SKM-1 treated with dmso at 0.1 percent for 144 hours (cell line): ENCODE results near the gene MGLL.
"Not testable (repeated sequence)": the region's sequence is repeated elsewhere in the genome, so short reads cannot be mapped to it uniquely, and the experiment has no call there.

Experiments
- DNase-seq: peaks from one replicate; lab custom pipeline; 2025; ENCODE audit not compliant: unreplicated experiment; lab: John Stamatoyannopoulos, UW

The MGLL gene

DNA sequence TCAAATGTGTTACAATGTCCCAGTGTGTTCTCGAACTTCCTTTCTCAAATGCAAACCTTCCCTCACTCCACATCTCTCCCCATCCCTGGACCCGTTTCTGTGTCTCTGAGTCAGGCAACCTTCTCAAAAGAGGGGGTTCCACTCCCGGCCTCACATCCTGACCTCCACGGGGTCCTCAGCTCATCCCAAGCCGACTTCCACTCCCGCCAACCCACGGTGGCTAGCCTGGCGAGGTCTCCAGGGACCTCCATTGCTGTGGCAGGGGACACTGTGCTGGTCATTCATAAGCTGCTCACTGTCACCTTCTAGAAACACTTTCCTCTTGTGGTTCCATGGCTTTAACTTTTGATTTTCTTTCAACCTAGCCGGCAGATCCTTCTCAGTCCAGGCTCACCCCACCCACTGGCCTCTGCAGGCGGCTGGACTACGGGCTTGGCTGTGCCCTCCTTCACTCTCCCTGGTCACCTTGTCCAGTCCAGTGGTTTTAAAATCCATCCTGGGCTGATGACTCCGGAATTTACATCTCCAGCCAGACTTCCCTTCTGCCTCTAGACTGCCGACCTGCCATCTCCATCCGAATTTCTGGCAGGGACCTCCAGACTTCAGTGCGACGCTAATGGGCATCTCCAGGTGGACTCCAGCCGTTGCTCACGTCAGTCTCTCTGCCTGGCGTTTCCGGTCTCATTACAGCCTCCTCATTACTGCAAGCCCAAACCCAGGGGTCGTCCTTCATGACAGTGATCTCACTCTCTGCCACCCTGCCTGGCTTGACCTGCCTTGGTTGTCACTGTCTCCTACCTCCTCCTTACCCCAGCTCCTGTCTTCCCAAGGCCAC, 129.6 kb downstream of the MGLL start:
- no peak for DNase-seq

- DNase-seq: no peak
Observed at GRCh38 chr3:127691974-127692373, 130.3 kb downstream of the MGLL start.

GRCh38 chr3:127691489-127691888, 130.8 kb downstream of the MGLL start:
- no peak for DNase-seq

- DNase-seq: peak; percentile 61
Observed at GRCh38 chr3:127690823-127691452, 131.4 kb downstream of the MGLL start.

GRCh38 chr3:127690106-127690505, 132.2 kb downstream of the MGLL start:
- no peak for DNase-seq

- no peak for DNase-seq
Observed at GRCh38 chr3:127689266-127689860, 133.0 kb downstream of the MGLL start.

DNA sequence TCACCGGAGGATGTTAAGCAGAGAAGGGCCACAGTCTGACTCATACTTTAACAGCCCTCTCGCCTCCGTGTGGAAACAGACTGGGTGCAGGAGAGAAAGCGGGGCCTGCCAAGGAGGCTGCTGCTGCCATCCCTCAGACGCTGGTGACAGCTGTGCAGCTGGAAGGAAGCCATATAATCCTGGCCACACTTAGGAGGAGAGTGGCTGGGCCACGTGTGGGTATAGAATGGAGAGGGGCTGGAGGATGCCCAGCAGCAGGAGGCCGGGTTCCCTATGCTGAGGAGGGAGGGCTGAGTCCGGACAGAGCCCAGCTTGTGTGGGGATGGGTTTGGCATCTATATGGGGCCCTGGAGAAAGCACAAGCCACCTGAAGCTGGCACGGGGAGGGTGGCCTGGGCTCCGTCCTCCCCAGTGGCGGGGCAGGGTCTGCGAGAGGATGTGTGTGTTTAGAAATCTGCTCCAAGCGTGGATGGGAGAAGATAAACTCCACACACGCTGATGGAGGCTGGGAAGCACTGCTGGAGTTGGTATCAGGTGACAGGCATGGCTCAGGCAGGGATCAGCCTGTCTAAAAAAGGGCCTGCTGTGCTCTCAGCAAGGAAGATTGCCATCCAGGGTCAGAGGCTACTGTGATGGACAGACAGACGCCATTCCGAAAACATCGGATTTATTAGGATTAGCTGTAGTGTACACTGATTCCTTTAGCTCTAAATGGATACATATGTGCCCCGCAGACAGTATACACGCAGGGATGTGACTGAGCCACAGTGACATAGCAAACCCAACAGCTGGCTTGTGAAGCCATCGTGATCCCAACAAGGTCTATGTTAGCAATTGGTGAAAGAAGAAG, 133.7 kb downstream of the MGLL start:
- no peak for DNase-seq

DNA sequence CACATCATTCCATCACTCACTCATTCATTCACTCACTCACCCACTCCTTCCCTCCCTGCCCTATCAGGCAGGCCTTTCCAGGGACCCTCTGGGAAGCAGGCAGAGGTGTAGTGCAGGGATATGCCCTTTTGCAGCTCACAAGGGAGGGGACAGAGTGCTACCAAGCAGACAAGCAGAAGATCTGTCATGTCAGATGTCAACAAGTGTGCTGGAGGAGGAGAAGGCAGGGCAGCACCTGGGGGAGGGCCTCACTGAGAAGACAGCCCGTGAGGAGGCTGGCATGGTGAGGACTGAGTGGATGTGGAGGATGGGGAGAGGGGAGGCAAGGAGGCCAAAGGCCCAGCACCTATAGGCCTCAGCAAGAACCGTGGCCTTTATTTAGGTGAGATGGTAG, 134.3 kb downstream of the MGLL start:
- DNase-seq: no peak

DNA sequence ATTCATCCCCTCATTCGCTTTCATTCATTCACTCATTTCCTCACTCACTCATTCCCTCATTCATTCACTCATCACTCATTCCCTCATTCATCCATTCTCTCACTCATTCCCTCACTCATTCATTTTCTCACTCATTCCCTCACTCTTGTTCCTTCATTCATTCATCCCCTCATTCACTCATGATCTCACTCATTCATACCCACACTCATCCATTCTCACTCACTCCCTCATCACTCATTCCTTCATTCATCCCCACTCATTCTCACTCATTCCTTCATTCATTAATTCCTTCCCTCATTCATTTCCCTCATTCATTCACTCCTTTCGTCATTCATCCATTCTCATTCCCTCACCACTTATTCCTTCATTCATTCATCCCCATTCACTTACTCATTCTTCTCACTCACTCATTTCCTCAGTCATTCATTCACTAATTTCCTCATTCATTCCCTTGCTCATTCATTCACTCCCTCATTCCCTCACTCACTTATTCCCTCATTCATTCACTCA, 135.0 kb downstream of the MGLL start:
- DNase-seq: no peak

DNA sequence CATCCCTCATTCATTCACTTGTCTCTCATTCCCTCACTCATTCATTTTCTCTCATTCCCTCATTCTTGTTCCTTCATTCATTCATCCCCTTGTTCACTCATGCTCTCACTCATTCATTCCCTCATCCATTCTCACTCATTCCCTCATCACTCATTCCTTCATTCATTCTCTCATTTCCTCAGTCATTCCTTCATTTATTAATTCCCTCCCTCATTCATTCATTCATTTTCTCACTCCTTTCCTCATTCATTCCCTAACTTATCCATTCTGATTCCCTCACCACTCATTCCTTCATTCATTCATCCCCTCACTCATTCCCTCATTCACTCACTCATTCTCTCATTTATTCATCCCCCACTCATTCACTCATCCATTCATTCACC, 135.8 kb downstream of the MGLL start:
- DNase-seq: no peak

DNA sequence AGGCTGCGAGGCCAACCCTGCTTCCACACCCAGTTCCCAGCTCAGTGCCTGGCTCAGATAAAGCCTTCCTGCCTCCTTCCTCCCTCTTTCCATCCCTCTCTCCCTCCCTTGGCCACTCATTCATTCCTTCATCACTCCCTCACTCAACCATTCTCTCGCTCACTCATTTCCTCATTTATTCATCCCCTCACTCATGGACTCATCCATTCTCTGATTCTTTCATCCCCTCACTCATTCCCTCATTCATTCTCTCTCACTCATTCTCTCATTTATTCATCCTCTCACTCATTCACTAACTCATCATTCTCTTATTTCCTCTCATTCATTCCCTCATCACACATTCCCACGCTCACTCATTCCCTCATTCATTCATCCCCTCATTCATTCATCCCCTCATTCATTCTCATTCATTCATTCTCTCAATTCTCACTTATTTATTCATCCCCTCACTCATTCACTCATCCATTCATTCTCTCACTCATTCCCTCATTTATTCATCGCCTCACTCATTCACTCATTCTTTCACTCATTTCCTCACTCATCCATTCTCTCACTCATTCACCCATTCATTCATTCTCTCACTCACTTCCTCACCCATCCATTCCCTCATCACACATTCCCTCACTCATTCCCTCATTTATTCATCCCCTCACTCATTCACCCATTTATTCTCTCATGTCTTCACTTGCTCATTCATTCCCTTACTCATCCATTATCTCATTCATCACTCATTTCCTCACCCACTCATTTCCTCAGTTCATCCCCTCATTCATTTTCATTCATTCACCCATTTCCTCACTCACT, 136.4 kb downstream of the MGLL start:
- DNase-seq: no peak

- no peak for DNase-seq
Observed at GRCh38 chr3:127684871-127685707, 137.2 kb downstream of the MGLL start.

DNA sequence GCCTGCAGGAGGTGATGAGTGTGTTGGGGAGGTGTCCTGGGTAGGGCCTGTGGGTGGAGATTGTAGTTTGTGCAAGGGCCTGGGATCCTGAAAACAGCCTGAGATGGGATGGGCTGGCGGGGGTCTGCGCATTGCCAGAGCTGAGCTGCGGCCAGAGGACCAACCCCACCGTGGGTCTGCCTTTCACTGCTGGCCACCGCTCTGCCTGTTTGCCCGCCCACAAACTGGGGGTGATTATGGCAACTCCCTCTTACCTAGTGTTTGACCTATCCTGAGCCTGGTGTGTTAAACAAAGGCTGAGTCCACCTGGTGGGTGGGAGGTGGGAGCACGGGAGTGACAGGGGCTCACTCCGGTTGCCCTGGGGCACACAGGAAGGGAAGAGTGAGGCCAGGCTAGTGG, 139.8 kb downstream of the MGLL start:
- no peak for DNase-seq

- DNase-seq: not testable (repeated sequence)
Observed at GRCh38 chr3:127682175-127682554, 140.2 kb downstream of the MGLL start.

- no peak for DNase-seq
Observed at GRCh38 chr3:127680798-127681221, 141.5 kb downstream of the MGLL start.

DNA sequence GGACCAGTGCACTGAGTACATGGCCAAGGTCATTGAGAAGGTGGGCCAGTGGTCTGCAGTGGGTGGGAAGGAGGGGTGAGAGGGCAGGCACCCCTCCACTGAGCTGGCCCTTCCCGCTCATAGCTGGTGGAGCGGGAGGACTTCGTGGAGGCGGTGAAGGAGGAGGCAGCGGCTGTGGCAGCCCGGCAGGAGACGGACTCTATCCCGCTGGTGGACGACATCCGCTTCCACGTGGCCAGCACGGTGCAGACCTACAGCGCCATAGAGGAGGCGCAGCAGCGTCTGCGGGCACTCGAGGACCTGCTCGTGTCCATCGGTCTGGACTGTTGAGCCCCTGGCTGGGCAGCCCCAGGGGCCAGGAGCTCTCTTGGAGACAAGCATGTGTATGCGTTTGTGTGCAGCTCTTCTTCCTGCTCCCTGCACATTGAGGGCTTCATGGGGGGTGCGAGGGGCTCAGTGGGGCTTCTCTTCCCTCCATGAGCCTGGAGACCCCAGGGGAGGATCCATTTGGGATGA, 142.1 kb downstream of the MGLL start:
- DNase-seq: no peak

DNA sequence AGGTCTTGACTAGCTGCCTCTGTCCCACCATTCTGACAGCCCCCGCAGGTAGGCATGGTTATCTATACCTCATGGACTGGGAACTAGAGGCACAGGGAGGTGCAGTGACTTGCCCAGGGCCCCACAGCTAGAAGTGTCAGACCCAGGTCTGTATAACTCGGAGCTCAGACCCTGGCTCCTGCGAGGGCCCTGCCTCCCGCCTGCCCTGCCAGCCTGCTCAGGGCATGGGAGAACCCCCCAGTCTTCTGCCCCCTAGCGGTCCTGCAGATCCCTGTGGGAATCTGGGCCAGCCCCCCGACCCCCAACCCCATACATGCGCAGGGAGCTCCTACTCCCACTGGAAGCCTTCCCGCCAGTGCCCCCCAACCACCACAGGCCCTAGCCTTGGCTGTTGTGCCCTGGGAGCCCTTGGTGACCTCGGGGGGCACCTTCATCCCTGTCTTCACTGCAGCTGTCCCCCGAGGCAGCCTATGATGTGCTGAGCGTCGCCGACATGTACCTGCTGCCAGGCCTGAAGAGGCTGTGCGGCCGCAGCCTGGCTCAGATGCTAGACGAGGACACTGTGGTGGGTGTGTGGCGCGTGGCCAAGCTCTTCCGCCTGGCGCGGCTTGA, 142.7 kb downstream of the MGLL start:
- no peak for DNase-seq

GRCh38 chr3:127678611-127679533, 143.4 kb downstream of the MGLL start:
- DNase-seq: peak; percentile 95
